ENCODE results near the gene WDR70. TPM values are rescaled to one million over a fixed set of nuclear protein-coding genes. Genes with fewer than 3 reads are reported as not detected.

WDR70 gene
- total RNA-seq, 1 experiment from 2014 or later = 55.2 TPM

- ChIA-PET CTCF (no interaction called here), POLR2A (ENCODE audit: low non-redundant PET) (no interaction called here)
- Histone ChIP-seq H3K27me3 (replicated peaks; ENCODE audit: insufficient read depth, low read depth, low read length, poor library complexity) (no peaks in the 10 kb centered on the region), H3K9me3 (ENCODE audit: low read depth, low read length, poor library complexity, severe bottlenecking) (peaks cover 11% of the 10 kb centered on the region), H3K4me3 (ENCODE audit: low read depth, low read length, poor library complexity, severe bottlenecking) (no peak overlapping the region), H3K27ac (ENCODE audit: low read depth, low read length, poor library complexity, severe bottlenecking) (no peak overlapping the region), H3K36me3 (ENCODE audit: insufficient read depth, low read length, poor library complexity, severe bottlenecking) (no peaks in the 10 kb centered on the region), H3K4me1 (ENCODE audit: insufficient read depth, low read length, poor library complexity, severe bottlenecking) (peaks cover 4% of the 10 kb centered on the region)
- no peak for TF ChIP-seq EZH2 (IDR thresholded peaks at IDR 0.05; ENCODE audit: borderline replicate concordance, low read depth, low read length, poor library complexity, severe bottlenecking)
- TF ChIP-seq CTCF (conservative IDR thresholded peaks at IDR 0.05; ENCODE audit: low read depth, low read length) = no peak
- intact Hi-C loops (cut with micrococcal nuclease; ENCODE audit: unreplicated experiment) = no loop called here
- DNase-seq (ENCODE audit: low spot score) = no peak
- no TSS peak for BruUV-seq (replicated peaks)
Observed at GRCh38 chr5:37771203-37771611, 392.1 kb downstream of the WDR70 start.

DNA sequence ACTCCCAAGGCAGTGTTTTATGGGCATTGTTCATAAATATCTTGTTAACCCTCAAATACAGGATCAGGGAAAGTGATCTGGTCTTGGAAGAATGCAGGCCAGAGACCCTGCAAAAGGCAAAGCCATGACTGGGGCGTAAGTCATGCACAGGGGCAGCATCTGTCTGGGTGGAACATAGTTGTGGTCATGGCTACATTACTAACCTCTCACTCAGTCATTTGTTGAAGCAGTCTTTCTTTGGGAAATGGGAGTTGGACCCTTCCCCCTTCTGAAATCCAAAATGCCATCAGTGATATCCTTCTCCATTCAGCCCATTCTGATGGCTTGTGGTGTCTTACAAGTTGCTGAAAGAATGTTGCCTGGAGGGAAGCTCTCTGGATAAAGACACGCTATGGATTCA, 392.6 kb downstream of the WDR70 start:
- no peaks in the 10 kb centered on the region for H3K36me3 ChIP-seq (ENCODE audit: insufficient read depth, low read length, poor library complexity, severe bottlenecking)
- ChIA-PET POLR2A (ENCODE audit: low non-redundant PET) (no interaction called here), CTCF (no interaction called here)
- H3K27ac ChIP-seq (ENCODE audit: low read depth, low read length, poor library complexity, severe bottlenecking) = no peak overlapping the region
- no TSS peak for BruUV-seq (replicated peaks)
- no peak for DNase-seq (ENCODE audit: low spot score)
- intact Hi-C loops (cut with micrococcal nuclease; ENCODE audit: unreplicated experiment) = no loop called here
- peaks cover 8% of the 10 kb centered on the region for H3K4me1 ChIP-seq (ENCODE audit: insufficient read depth, low read length, poor library complexity, severe bottlenecking)
- H3K27me3 ChIP-seq (replicated peaks; ENCODE audit: insufficient read depth, low read depth, low read length, poor library complexity) = no peaks in the 10 kb centered on the region
- no peak overlapping the region for H3K4me3 ChIP-seq (ENCODE audit: low read depth, low read length, poor library complexity, severe bottlenecking)
- TF ChIP-seq CTCF (conservative IDR thresholded peaks at IDR 0.05; ENCODE audit: low read depth, low read length) (no peak), EZH2 (IDR thresholded peaks at IDR 0.05; ENCODE audit: borderline replicate concordance, low read depth, low read length, poor library complexity, severe bottlenecking) (no peak)
- H3K9me3 ChIP-seq (ENCODE audit: low read depth, low read length, poor library complexity, severe bottlenecking) = peaks cover 11% of the 10 kb centered on the region

- no TSS peak for BruUV-seq (replicated peaks)
- no peak for DNase-seq (ENCODE audit: low spot score)
- Histone ChIP-seq H3K27me3 (replicated peaks; ENCODE audit: insufficient read depth, low read depth, low read length, poor library complexity) (no peaks in the 10 kb centered on the region), H3K27ac (ENCODE audit: low read depth, low read length, poor library complexity, severe bottlenecking) (no peak overlapping the region), H3K4me3 (ENCODE audit: low read depth, low read length, poor library complexity, severe bottlenecking) (no peak overlapping the region), H3K9me3 (ENCODE audit: low read depth, low read length, poor library complexity, severe bottlenecking) (peaks cover 11% of the 10 kb centered on the region), H3K36me3 (ENCODE audit: insufficient read depth, low read length, poor library complexity, severe bottlenecking) (no peaks in the 10 kb centered on the region), H3K4me1 (ENCODE audit: insufficient read depth, low read length, poor library complexity, severe bottlenecking) (peaks cover 8% of the 10 kb centered on the region)
- intact Hi-C loops (cut with micrococcal nuclease; ENCODE audit: unreplicated experiment) = no loop called here
- POLR2A ChIA-PET (ENCODE audit: low non-redundant PET) = no interaction called here
- TF ChIP-seq CTCF (conservative IDR thresholded peaks at IDR 0.05; ENCODE audit: low read depth, low read length) = no peak
- CTCF ChIA-PET = no interaction called here
Observed at GRCh38 chr5:37772255-37772654, 393.1 kb downstream of the WDR70 start.
